Mesodermal cell (in vitro differentiated cells): ENCODE measurements around the gene ABCC1.
"Not testable (repeated sequence)": the region's sequence is repeated elsewhere in the genome, so short reads cannot be mapped to it uniquely, and the experiment has no call there.

Experiments used
- H3K27ac ChIP-seq: 2 replicates; pipeline ENCODE4 v1.7.0; 2013; ENCODE audit warnings: mild to moderate bottlenecking, low read depth, low read length, moderate library complexity; ENCODE audit not compliant: severe bottlenecking
- H3K36me3 ChIP-seq: 2 replicates; pipeline ENCODE4 v1.7.1; 2013; ENCODE audit warnings: mild to moderate bottlenecking, low read length, moderate library complexity; ENCODE audit not compliant: control insufficient read depth, insufficient read depth
- H3K4me1 ChIP-seq: one replicate; pipeline ENCODE4 v1.7.1; 2013; ENCODE audit warnings: mild to moderate bottlenecking, low read length; ENCODE audit not compliant: insufficient read depth, control insufficient read depth, poor library complexity, severe bottlenecking
- H3K4me3 ChIP-seq: 2 replicates; pipeline ENCODE4 v1.7.0; 2013; ENCODE audit warnings: low read length, control low read depth, mild to moderate bottlenecking; ENCODE audit not compliant: insufficient read depth, poor library complexity, severe bottlenecking; ENCODE audit errors: extremely low read depth
- H3K9me3 ChIP-seq: 2 replicates; pipeline ENCODE4 v1.7.1; 2013; ENCODE audit warnings: mild to moderate bottlenecking, low read length, moderate library complexity; ENCODE audit not compliant: control insufficient read depth
- WGBS, 2 experiments: methylation state at CpG; one replicate each; pipeline ENCODE4 v1.1.5; 2013; ENCODE audit warnings: missing lambda C conversion rate in 2 of 2; ENCODE audit not compliant: insufficient coverage in 2 of 2; 5-methylcytosine and 5-hydroxymethylcytosine counted together

Gene ABCC1

GRCh38 chr16:15918314-15918713 lies 31.1 kb upstream of the ABCC1 start:
- not testable (repeated sequence) for H3K4me3 ChIP-seq, H3K36me3 ChIP-seq, H3K9me3 ChIP-seq, H3K4me1 ChIP-seq, H3K27ac ChIP-seq
- WGBS, 2 experiments = 100% methylated on average over 1 of the region's 3 CpGs; no CpG with 5 or more reads in 1 of the 2 experiments

GRCh38 chr16:15919331-15919730 lies 30.1 kb upstream of the ABCC1 start:
- no peak overlapping the region for H3K4me3 ChIP-seq
- H3K27ac ChIP-seq = no peak overlapping the region
- no peaks in the 10 kb centered on the region for H3K9me3 ChIP-seq
- no peaks in the 10 kb centered on the region for H3K4me1 ChIP-seq
- no peaks in the 10 kb centered on the region for H3K36me3 ChIP-seq
- 83% methylated on average over 1 of the region's 6 CpGs; no CpG with 5 or more reads in 1 of the 2 experiments for WGBS, 2 experiments

DNA sequence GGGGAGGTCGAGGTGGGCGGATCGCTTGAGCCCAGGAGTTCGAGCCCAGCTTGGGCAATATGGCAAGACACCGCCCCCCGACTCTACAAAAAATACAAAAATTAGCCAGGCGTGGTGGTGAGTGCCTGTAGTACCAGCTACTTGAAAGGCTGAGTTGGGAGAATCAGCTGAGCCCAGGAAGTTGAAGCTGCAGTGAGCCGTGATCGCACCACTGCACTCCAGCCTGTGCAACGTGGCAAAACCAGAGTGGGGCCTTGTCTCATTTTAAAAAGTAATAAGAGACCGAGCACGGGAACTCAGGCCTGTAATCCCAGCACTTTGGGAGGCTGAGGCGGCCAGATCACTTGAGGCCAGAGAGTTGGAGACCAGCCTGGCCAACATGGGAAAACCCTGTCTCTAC lies 24.4 kb upstream of the ABCC1 start:
- no peak overlapping the region for H3K27ac ChIP-seq
- H3K4me1 ChIP-seq = no peaks in the 10 kb centered on the region
- H3K9me3 ChIP-seq = no peaks in the 10 kb centered on the region
- no peaks in the 10 kb centered on the region for H3K36me3 ChIP-seq
- WGBS, 2 experiments = 85 to 95% methylated on average over 11 to 13 of the region's 13 CpGs
- H3K4me3 ChIP-seq = no peak overlapping the region

DNA sequence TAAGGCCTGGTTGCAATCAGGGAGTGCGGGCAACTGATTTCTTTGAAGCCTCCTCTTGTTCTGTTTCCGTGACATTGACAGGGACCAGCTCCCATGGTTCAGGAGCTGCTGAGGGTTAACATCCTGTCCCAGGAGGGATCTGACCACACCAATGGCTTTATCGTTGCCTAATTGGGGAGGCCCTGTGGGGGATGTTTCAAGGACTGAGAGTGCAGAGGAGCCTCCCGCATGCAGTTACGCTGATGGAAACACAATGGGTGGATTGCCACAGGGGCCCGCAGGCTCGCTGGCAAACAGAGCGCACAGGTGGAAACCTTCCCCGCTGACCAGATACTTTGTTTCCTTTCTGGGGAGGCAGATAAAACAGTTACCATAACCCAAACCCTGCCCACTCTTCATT lies 23.8 kb upstream of the ABCC1 start:
- Histone ChIP-seq H3K4me1 (no peaks in the 10 kb centered on the region), H3K9me3 (no peaks in the 10 kb centered on the region), H3K36me3 (no peaks in the 10 kb centered on the region), H3K27ac (no peak overlapping the region), H3K4me3 (no peak overlapping the region)
- 65 to 69% methylated on average over 7 to 9 of the region's 9 CpGs for WGBS, 2 experiments

- H3K27ac ChIP-seq = no peak overlapping the region
- H3K4me1 ChIP-seq = no peaks in the 10 kb centered on the region
- H3K9me3 ChIP-seq = no peaks in the 10 kb centered on the region
- no peaks in the 10 kb centered on the region for H3K36me3 ChIP-seq
- 96 to 97% methylated on average over 15 of the region's 18 CpGs for WGBS, 2 experiments
- H3K4me3 ChIP-seq = no peak overlapping the region
Observed at GRCh38 chr16:15928261-15929104, 20.9 kb upstream of the ABCC1 start.

- no peak overlapping the region for H3K27ac ChIP-seq
- H3K4me3 ChIP-seq = no peak overlapping the region
- H3K4me1 ChIP-seq = no peaks in the 10 kb centered on the region
- H3K36me3 ChIP-seq = no peaks in the 10 kb centered on the region
- H3K9me3 ChIP-seq = peaks cover 9% of the 10 kb centered on the region
- WGBS, 2 experiments = 92 to 100% methylated on average over 2 of the region's 6 CpGs
Observed at GRCh38 chr16:15932939-15933338, 16.5 kb upstream of the ABCC1 start.

- Histone ChIP-seq H3K27ac (no peak overlapping the region), H3K36me3 (no peaks in the 10 kb centered on the region)
- 93 to 96% methylated on average over 2 to 3 of the region's 4 CpGs for WGBS, 2 experiments
Observed at GRCh38 chr16:15933781-15934180, 15.6 kb upstream of the ABCC1 start.

GRCh38 chr16:15934991-15935390 lies 14.4 kb upstream of the ABCC1 start:
- no peak overlapping the region for H3K4me3 ChIP-seq
- H3K36me3 ChIP-seq = no peaks in the 10 kb centered on the region
- H3K4me1 ChIP-seq = no peaks in the 10 kb centered on the region
- H3K27ac ChIP-seq = no peak overlapping the region
- H3K9me3 ChIP-seq = peaks cover 9% of the 10 kb centered on the region

More at GRCh38 chr16:15933781-15934180, 15.6 kb upstream of the ABCC1 start:
- Histone ChIP-seq H3K9me3 (peaks cover 9% of the 10 kb centered on the region), H3K4me1 (no peaks in the 10 kb centered on the region), H3K4me3 (no peak overlapping the region)

DNA sequence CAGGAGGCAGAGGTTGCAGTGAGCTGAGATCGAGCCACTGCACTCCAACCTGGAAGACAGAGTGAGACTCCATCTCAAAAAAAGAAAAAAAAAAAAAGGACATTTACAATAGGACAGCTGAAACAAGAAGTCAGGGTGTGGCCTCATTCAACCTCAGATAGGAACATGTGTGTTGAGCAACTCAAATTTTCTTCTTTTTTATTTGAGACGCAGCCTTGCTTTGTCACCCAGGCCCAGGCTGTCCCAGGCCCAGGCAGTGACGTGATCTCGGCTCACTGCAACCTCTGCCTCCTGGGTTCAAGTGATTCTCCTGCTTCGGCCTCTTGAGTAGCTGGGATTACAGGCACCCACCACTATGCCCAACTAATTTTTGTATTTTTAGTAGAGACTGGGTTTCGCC lies 12.6 kb upstream of the ABCC1 start:
- not testable (repeated sequence) for H3K4me3 ChIP-seq, H3K4me1 ChIP-seq, H3K36me3 ChIP-seq, H3K27ac ChIP-seq, H3K9me3 ChIP-seq
- WGBS, 2 experiments = 89 to 94% methylated on average over 4 to 5 of the region's 6 CpGs

DNA sequence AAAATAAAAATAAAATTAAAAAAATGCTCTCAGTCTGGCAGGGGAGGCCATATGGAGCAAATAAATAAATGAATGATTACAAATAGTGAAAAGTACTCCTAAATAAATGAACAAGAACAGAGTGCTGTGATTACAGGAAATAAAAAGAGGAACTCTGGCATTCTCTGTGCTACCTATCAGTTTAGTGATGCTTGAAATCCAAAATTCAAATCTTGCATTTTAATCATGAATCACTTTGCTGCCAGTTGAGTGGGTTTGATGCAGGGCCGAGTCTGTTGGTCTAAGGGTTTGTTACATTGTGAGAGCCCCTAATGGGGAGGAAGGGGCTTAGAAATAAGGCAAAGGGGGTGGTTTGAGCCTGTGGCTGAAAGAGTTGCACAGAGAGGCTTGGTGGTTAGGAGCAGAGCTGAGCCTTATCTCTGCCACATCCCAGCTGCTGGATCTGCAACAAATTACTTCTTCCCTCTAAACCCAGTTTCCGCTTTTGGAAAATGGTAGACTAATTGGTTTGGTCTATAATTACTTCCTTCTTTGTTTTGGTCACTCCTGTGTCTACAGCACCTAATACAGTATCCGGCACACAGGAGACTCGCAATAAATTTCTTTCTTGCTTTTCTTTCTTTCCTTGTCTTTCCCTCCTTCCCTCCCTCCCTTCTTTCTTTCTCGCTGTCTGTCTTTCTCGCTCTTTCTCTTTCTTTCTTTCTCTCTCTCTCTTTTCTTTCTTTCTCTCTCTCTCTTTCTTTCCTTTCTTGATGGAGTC lies 6.3 kb upstream of the ABCC1 start:
- Histone ChIP-seq H3K36me3 (no peaks in the 10 kb centered on the region), H3K4me3 (no peak overlapping the region), H3K27ac (no peak overlapping the region), H3K4me1 (no peaks in the 10 kb centered on the region), H3K9me3 (no peaks in the 10 kb centered on the region)
- 87 to 89% methylated on average over 5 of the region's 6 CpGs for WGBS, 2 experiments
